WI38 (cell line): ENCODE measurements around the gene ANKK1.

ENCODE experiments used
- H3K4me3 ChIP-seq: 2 replicates; pipeline ENCODE4 v1.5.1; 2011; ENCODE audit warnings: low read depth, mild to moderate bottlenecking, control low read depth, low read length
- TF ChIP-seq, protein P1 (sequence below): IDR thresholded peaks from 2 replicates; pipeline ENCODE4 v1.5.1; 2012; ENCODE audit warnings: low read depth, mild to moderate bottlenecking, control low read depth, low read length

Gene ANKK1

DNA sequence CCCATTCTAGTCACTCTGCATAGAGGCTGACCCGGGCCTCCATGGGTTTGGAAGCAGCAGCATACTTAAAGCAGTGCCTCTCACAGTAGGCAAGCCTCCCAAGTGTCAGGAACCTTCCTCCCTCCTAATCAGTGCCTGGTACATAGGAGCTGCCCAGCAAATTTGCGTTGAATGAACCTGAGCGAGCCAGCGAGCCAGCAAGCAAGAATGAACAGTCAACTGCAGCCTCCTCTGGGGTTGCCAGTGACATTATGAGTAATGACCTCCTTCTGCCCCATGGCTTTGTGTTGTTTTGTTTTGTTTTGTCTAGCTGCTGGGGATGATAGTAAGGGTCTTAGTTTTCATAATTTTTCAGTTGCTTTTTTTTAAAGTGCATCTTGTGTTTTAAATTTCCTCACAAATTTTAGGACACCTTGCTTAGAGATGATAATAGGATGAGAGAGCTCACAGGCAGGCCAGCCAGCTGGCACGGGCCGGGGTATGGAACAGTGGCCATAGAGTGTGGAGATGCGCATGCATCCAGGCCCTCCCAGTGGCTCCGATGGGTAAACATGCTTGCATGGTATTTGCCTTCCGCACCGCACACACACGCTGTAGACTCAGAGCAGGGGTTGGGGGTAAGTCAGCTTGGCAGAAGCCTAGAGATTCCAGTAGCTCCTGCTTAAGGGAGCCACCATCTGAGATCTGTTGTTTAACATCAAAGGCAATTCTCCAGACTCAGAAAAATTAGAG lies 37.1 kb upstream of the ANKK1 start:
- TF ChIP-seq, protein P1, sequence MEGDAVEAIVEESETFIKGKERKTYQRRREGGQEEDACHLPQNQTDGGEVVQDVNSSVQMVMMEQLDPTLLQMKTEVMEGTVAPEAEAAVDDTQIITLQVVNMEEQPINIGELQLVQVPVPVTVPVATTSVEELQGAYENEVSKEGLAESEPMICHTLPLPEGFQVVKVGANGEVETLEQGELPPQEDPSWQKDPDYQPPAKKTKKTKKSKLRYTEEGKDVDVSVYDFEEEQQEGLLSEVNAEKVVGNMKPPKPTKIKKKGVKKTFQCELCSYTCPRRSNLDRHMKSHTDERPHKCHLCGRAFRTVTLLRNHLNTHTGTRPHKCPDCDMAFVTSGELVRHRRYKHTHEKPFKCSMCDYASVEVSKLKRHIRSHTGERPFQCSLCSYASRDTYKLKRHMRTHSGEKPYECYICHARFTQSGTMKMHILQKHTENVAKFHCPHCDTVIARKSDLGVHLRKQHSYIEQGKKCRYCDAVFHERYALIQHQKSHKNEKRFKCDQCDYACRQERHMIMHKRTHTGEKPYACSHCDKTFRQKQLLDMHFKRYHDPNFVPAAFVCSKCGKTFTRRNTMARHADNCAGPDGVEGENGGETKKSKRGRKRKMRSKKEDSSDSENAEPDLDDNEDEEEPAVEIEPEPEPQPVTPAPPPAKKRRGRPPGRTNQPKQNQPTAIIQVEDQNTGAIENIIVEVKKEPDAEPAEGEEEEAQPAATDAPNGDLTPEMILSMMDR = no peak
- no peak overlapping the region for H3K4me3 ChIP-seq

- TF ChIP-seq, protein P1 = no peak
These were observed 36.5 kb upstream of the ANKK1 start for GRCh38 chr11:113351068-113351450.

DNA sequence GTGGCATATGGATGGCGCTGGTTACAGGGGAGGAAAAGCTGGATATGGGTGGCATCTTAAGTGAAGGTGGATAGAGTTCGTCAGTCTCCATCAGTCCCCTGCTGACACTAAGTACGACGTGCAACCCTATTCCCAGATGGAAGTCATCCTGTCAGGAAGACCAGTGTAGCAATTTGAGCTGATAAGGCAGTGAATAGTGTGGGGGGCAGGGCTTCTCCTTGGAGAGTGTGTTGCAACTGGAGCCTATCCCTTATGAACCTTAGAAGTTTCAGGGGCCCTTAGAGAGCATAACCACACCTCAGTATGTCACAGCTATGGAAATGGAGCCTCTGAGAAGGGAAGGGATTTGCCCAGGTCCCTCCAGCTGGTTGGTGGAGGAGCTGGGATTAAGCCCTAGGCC lies 36.1 kb upstream of the ANKK1 start:
- TF ChIP-seq, protein P1 = no peak
- no peak overlapping the region for H3K4me3 ChIP-seq

More at GRCh38 chr11:113351068-113351450, 36.5 kb upstream of the ANKK1 start:
- H3K4me3 ChIP-seq = no peak overlapping the region

- H3K4me3 ChIP-seq = no peak overlapping the region
These were observed 31.4 kb upstream of the ANKK1 start for GRCh38 chr11:113356203-113356602.

GRCh38 chr11:113363406-113363805 lies 24.2 kb upstream of the ANKK1 start:
- no peak overlapping the region for H3K4me3 ChIP-seq
- TF ChIP-seq, protein P1 = no peak

More at GRCh38 chr11:113356203-113356602, 31.4 kb upstream of the ANKK1 start:
- TF ChIP-seq, protein P1 = no peak

- TF ChIP-seq, protein P1 = no peak
- H3K4me3 ChIP-seq = no peak overlapping the region
These were observed 23.5 kb upstream of the ANKK1 start for GRCh38 chr11:113363996-113364641.

DNA sequence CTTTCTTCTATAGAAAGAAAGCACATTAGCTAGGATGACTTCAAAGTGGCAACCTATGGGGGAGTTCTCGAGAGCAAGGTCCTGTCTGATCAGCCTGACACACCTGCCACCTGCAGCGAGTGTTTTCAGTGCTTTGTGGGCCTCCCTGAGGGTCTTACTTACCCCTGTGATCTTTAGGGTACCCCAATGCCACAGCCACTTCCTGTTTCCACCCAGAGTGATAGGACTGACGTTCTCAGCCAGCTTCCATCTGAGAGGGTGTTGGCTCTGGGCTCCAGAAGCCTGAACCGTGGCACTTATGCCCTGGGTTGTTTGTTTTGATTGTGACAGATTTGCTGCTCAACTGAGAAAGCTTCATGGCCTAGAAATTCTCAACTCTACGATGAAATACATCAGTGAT lies 21.7 kb upstream of the ANKK1 start:
- no peak overlapping the region for H3K4me3 ChIP-seq
- TF ChIP-seq, protein P1 = no peak
